ENCODE measurements around the gene PNMA1. TPM values are rescaled to one million over a fixed set of nuclear protein-coding genes. Genes with fewer than 3 reads are reported as not detected.
A peak's percentile ranks its signal among the peaks of the same experiment; 100 is the strongest.

PNMA1 gene
- total and polyA plus RNA-seq, 9 of the 15 experiments (the other 6 are each of a cell fraction or from before 2014, with no cell fraction given) = 1.7 to 26.4 (median 8.7) TPM

GRCh38 chr14:73728717-73729330 is 14.6 kb upstream of the PNMA1 start:
- peak; percentile 79 for ATAC-seq
- Histone ChIP-seq H3K27me3 (ENCODE audit: control insufficient read depth in 2 of 2, insufficient read depth in 2 of 2, low read length in 2 of 2) (no peaks in the 10 kb centered on the region), H4K20me1 (replicated peaks; ENCODE audit: control insufficient read depth, insufficient read depth, low read length) (no peaks in the 10 kb centered on the region), H3K9me1 (ENCODE audit: control insufficient read depth, insufficient read depth, low read length) (peaks cover 2% of the 10 kb centered on the region), H3K4me2 (ENCODE audit: insufficient read depth, low read length) (peak overlapping the region; percentile 40), H3K36me3 (ENCODE audit: control insufficient read depth, insufficient read depth, low read length) (peaks cover 82% of the 10 kb centered on the region), H3K4me3 (no peak overlapping the region), H2AFZ (ENCODE audit: low read depth, low read length) (no peak overlapping the region; the same call in 1 of the 2 replicates), H3K9me3 (replicated peaks; ENCODE audit: control insufficient read depth, insufficient read depth, low read depth, low read length) (no peaks in the 10 kb centered on the region), H3K9ac (ENCODE audit: insufficient read depth in 1 of 2, low read depth in 2 of 2, low read length in 2 of 2) (peak overlapping the region in 1 of 2 experiments; percentile 76; a peak in 2 of 4 replicates), H3K27ac (ENCODE audit: extremely low read depth, low read depth, low read length) (peak overlapping the region; percentile 67), H3K4me1 (replicated peaks in 1 of 2; ENCODE audit: control insufficient read depth in 2 of 2, insufficient read depth in 2 of 2, low read length in 2 of 2) (peaks cover 41% of the 10 kb centered on the region in 2 experiments), H3K79me2 (ENCODE audit: control insufficient read depth, insufficient read depth, low read length) (peaks cover 47% of the 10 kb centered on the region)
- in situ Hi-C loops (cut with MboI) = loop anchor here (5.0 kb wide), 1 partner anchor 98 kb away; no protein-coding TSS in a partner anchor
- peak; percentile 75 to 89 (median 78) for DNase-seq (ENCODE audit: extremely low read depth in 1 of 4, low spot score in 3 of 4)
- FAIRE-seq = peak; percentile 97
- ChIA-PET POLR2A (interaction anchor here (0.6 to 2.1 kb wide), 9 partner anchors 10 to 274 kb away, joined by 3 to 11 read pairs (median 4); partner anchors contain the start of gene PTGR2), CTCF (ENCODE audit: low intra/inter-chr PET ratio) (interaction anchor here (1.1 to 3.3 kb wide), 4 partner anchors 30 to 310 kb away, joined by 3 to 20 read pairs (median 4); no protein-coding TSS in a partner anchor)
- intact Hi-C loops (cut with micrococcal nuclease) = loop anchor here (1.0 to 2.0 kb wide), 3 partner anchors 30 to 96 kb away; no protein-coding TSS in a partner anchor
- 18% methylated on average over 6 of the region's 6 CpGs for WGBS (ENCODE audit: insufficient coverage, low coverage, missing lambda C conversion rate)
- BruUV-seq (replicated peaks) = TSS peak; percentile 23
- no peak for TF ChIP-seq THRB (CRISPR knock-in tag; conservative IDR thresholded peaks at IDR 0.05)
- peak; percentile 42; the same call in 1 of the 2 replicates for TF ChIP-seq MAX (CRISPR knock-in tag; IDR thresholded peaks at IDR 0.05)
- peak in 1 of 3 experiments; percentile 13 for TF ChIP-seq YY1 (IDR thresholded peaks at IDR 0.05; ENCODE audit: borderline replicate concordance in 1 of 3, control insufficient read depth in 1 of 3, extremely low read depth in 1 of 3, insufficient read depth in 3 of 3, insufficient read length in 1 of 3, insufficient replicate concordance in 2 of 3, low read depth in 1 of 3, low read length in 2 of 3)
- TF ChIP-seq, protein P1, sequence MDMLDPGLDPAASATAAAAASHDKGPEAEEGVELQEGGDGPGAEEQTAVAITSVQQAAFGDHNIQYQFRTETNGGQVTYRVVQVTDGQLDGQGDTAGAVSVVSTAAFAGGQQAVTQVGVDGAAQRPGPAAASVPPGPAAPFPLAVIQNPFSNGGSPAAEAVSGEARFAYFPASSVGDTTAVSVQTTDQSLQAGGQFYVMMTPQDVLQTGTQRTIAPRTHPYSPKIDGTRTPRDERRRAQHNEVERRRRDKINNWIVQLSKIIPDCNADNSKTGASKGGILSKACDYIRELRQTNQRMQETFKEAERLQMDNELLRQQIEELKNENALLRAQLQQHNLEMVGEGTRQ (CRISPR knock-in tag; IDR thresholded peaks at IDR 0.05) = no peak
- TF ChIP-seq SMARCE1 (IDR thresholded peaks at IDR 0.05) = peak; percentile 27; the same call in 1 of the 2 replicates
- TF ChIP-seq SRF (CRISPR knock-in tag; IDR thresholded peaks at IDR 0.05) = peak in 1 of 2 experiments; percentile 70; a peak in 1 of 4 replicates
- peak in 1 of 2 experiments; percentile 41; a peak in 1 of 4 replicates for TF ChIP-seq RCOR1 (IDR thresholded peaks at IDR 0.05; ENCODE audit: borderline replicate concordance in 1 of 2, low read depth in 2 of 2, low read length in 2 of 2)
- TF ChIP-seq, protein P2, sequence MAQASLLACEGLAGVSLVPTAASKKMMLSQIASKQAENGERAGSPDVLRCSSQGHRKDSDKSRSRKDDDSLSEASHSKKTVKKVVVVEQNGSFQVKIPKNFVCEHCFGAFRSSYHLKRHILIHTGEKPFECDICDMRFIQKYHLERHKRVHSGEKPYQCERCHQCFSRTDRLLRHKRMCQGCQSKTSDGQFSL (CRISPR knock-in tag; IDR thresholded peaks at IDR 0.05) = 0 out of 2 replicates have a peak, but pooled peaks have one; percentile 18
- TF ChIP-seq, protein P2 (tag; IDR thresholded peaks at IDR 0.05) = no peak
- TF ChIP-seq LEF1 (IDR thresholded peaks at IDR 0.05) = 0 out of 2 replicates have a peak, but pooled peaks have one; percentile 8
- TF ChIP-seq ASH1L (IDR thresholded peaks at IDR 0.05; ENCODE audit: borderline replicate concordance, low read depth, partially characterized antibody) = no peak
- TF ChIP-seq TFAP4 (CRISPR knock-in tag; IDR thresholded peaks at IDR 0.05; ENCODE audit: borderline replicate concordance) = peak; percentile 26; the same call in 1 of the 2 replicates
- TF ChIP-seq ATF7 (IDR thresholded peaks at IDR 0.05) = peak; percentile 63
- TF ChIP-seq JUND (IDR thresholded peaks at IDR 0.05; ENCODE audit: borderline replicate concordance, low read depth, low read length) = peak; percentile 80
- TF ChIP-seq JUND (tag; IDR thresholded peaks at IDR 0.05; ENCODE audit: borderline replicate concordance, low read depth, low read length) = peak; percentile 71; the same call in 2 of the 3 replicates
